SK-N-MC (cell line): ENCODE data around the gene ANTXRL.
"Not testable (repeated sequence)": the region's sequence is repeated elsewhere in the genome, so short reads cannot be mapped to it uniquely, and the experiment has no call there.

Source experiments
- DNase-seq: peaks from one replicate; pipeline ENCODE4 v3.0.0-alpha.2; 2011; ENCODE audit warnings: low read depth, low spot score
- H3K27ac ChIP-seq: fragments of 200-600 bp; sonication (generic); 2 replicates; pipeline ENCODE4 v1.5.1; 2016; ENCODE audit warnings: mixed run types
- H3K36me3 ChIP-seq: fragments of 200-600 bp; sonication (generic); 2 replicates; pipeline ENCODE4 v1.6.1; 2017; ENCODE audit warnings: antibody characterized with exemption, low read length, mixed read lengths; ENCODE audit not compliant: insufficient read depth
- H3K4me3 ChIP-seq: fragments of 200-600 bp; sonication (generic); 2 replicates; pipeline ENCODE4 v1.5.1; 2016
- H3K9ac ChIP-seq: fragments of 200-600 bp; sonication (generic); 2 replicates; pipeline ENCODE4 v1.8.0; 2017; ENCODE audit warnings: mixed run types, mixed read lengths; ENCODE audit not compliant: insufficient read length
- H3K9me3 ChIP-seq: fragments of 200-600 bp; sonication (generic); 2 replicates; pipeline ENCODE4 v1.6.1; 2017; ENCODE audit warnings: low read depth, mild to moderate bottlenecking, antibody characterized with exemption, low read length, moderate library complexity, mixed read lengths
- EZH2 ChIP-seq: fragments of 200-600 bp; sonication (generic); IDR thresholded peaks from one replicate; pipeline ENCODE4 v1.6.1; 2017; ENCODE audit warnings: antibody characterized with exemption
- FOXP2 ChIP-seq: optimal IDR thresholded peaks from 2 replicates; pipeline ENCODE3; 2011; ENCODE audit warnings: mild to moderate bottlenecking, moderate library complexity; ENCODE audit not compliant: insufficient read depth; ENCODE audit errors: extremely low read length, control extremely low read depth
- POLR2AphosphoS5 ChIP-seq: IDR thresholded peaks from 2 replicates; pipeline ENCODE4 v1.6.1; 2012; ENCODE audit warnings: mild to moderate bottlenecking, low read depth, low read length, borderline replicate concordance

Gene ANTXRL

DNA sequence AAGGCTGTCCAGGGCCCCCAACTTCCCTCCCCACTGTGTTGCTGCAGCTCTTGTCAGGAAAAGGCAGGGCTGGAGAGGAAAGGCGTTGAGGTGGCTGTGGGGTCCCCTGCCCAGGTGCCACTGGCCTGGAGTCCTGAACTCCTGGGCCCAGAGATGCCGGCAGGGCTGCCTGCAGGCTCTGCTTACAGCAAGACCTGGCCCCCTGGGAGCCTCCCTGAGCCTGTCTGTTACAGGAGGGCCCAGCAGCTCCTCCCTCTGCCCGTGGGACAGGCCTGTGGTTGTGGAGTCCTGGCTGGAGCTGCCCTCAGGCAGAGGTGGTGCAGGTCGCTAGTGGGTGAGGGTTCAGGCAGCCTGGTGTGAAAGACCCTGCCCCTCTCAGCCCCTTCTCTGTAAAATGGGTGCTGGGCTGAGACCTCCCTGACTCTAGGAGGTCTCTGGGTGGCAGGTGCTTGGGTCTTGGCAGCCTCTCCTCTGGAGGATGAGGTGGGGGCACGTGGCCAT, 9.9 kb downstream of the ANTXRL start:
- no peak for TF ChIP-seq EZH2
- no peak for TF ChIP-seq POLR2AphosphoS5
- TF ChIP-seq FOXP2: no peak
- H3K27ac ChIP-seq: no peak overlapping the region
- no peak overlapping the region for H3K4me3 ChIP-seq
- no peak for DNase-seq
- H3K9me3 ChIP-seq: no peaks in the 10 kb centered on the region
- no peaks in the 10 kb centered on the region for H3K36me3 ChIP-seq
- H3K9ac ChIP-seq: no peak overlapping the region

GRCh38 chr10:46297406-46298204, 10.8 kb downstream of the ANTXRL start:
- H3K36me3 ChIP-seq: no peaks in the 10 kb centered on the region
- H3K9ac ChIP-seq: no peak overlapping the region
- H3K9me3 ChIP-seq: no peaks in the 10 kb centered on the region
- no peak for DNase-seq
- TF ChIP-seq POLR2AphosphoS5 (no peak), EZH2 (no peak), FOXP2 (no peak)
- no peak overlapping the region for H3K4me3 ChIP-seq
- no peak overlapping the region for H3K27ac ChIP-seq

- Histone ChIP-seq H3K9ac (no peak overlapping the region), H3K36me3 (no peaks in the 10 kb centered on the region), H3K4me3 (no peak overlapping the region), H3K27ac (no peak overlapping the region), H3K9me3 (no peaks in the 10 kb centered on the region)
- DNase-seq: no peak
- TF ChIP-seq POLR2AphosphoS5: no peak
- no peak for TF ChIP-seq FOXP2
- no peak for TF ChIP-seq EZH2
Observed at GRCh38 chr10:46298477-46299285, 11.9 kb downstream of the ANTXRL start.

GRCh38 chr10:46299286-46299535, 12.4 kb downstream of the ANTXRL start:
- Histone ChIP-seq H3K4me3 (no peak overlapping the region), H3K9me3 (no peaks in the 10 kb centered on the region), H3K27ac (no peak overlapping the region), H3K36me3 (no peaks in the 10 kb centered on the region), H3K9ac (no peak overlapping the region)
- no peak for DNase-seq
- TF ChIP-seq POLR2AphosphoS5 (no peak), EZH2 (no peak), FOXP2 (no peak)

DNA sequence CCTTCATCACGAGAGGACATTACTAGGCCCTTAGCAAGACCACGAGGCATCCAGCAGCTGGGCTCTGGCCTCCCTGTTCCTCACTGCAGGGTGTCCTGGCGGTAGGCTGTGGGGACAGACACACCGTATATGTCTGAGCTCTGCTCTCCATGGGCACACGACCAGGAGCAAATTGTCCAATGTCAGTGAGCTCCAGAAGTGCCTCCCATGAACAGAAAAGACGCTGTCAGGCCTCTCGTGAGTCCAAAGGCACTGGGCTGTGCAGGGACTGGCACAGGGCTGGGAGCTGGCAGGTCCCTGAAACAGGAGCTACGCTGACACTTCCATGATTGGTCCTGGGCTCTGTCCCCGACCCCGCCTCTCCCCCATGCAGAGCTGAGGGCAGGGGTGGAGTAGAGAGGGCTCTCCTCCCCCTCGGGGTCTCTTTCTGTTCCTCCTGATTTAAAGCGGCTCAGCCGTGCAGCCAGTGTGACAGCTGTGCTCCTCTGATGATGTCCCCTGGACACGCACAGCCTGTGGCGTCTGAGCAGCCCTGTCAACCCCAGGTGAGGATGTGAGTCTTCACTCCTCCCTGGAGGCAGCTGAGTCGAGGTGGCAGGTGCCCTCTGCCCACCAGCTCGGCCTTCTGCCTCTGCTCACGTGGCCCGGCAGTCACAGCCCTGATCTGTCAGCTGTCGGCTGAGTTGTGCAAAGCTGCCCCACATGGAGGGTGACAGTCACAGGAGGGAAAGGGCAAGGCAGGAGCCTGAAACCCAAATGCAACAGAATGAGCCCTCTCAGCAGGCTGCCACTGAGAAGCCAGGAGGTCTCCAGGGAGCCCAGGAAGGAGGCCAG, 13.0 kb downstream of the ANTXRL start:
- DNase-seq: no peak
- Histone ChIP-seq H3K4me3 (no peak overlapping the region), H3K9me3 (no peaks in the 10 kb centered on the region), H3K27ac (no peak overlapping the region), H3K36me3 (no peaks in the 10 kb centered on the region), H3K9ac (no peak overlapping the region)
- TF ChIP-seq EZH2 (no peak), POLR2AphosphoS5 (no peak), FOXP2 (no peak)

- not testable (repeated sequence) for H3K27ac ChIP-seq
Observed at GRCh38 chr10:46300370-46300711, 13.5 kb downstream of the ANTXRL start.

DNA sequence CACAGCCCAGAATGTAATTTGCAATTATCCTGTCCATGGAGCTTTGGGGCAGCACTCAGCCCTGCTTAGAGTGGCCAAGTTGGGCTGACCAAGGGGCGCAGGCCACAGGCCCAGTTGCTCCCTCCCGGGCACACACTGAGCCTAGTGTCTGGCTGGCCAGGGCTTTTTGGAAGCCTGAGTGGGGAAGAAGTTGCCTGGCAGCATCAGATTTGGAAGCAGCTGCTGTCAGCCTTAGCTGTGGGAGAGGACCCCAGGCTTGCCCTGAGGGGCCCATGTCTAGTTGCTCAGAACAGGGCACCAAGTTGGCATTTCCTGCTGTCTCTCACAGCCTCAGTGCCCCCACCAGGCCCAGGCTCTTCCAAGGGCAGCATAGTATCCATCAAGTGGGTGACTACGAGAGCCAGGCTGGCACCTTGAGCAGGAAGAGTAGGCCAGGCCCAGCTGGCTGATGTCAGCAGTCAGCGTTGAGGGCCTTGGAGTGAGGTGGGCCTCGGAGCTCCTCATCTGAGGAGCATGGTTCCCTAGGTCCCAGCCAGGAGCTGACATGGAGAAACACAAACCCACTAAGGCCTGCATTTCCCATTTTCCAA, 14.4 kb downstream of the ANTXRL start:
- H3K9me3 ChIP-seq: no peaks in the 10 kb centered on the region
- no peaks in the 10 kb centered on the region for H3K36me3 ChIP-seq
- H3K9ac ChIP-seq: no peak overlapping the region
- H3K4me3 ChIP-seq: no peak overlapping the region
- DNase-seq: no peak
- TF ChIP-seq POLR2AphosphoS5: no peak
- TF ChIP-seq FOXP2: no peak
- TF ChIP-seq EZH2: no peak
- no peak overlapping the region for H3K27ac ChIP-seq

More at GRCh38 chr10:46300370-46300711, 13.5 kb downstream of the ANTXRL start:
- H3K36me3 ChIP-seq, H3K4me3 ChIP-seq, H3K9ac ChIP-seq, DNase-seq, H3K9me3 ChIP-seq: not testable (repeated sequence)

DNA sequence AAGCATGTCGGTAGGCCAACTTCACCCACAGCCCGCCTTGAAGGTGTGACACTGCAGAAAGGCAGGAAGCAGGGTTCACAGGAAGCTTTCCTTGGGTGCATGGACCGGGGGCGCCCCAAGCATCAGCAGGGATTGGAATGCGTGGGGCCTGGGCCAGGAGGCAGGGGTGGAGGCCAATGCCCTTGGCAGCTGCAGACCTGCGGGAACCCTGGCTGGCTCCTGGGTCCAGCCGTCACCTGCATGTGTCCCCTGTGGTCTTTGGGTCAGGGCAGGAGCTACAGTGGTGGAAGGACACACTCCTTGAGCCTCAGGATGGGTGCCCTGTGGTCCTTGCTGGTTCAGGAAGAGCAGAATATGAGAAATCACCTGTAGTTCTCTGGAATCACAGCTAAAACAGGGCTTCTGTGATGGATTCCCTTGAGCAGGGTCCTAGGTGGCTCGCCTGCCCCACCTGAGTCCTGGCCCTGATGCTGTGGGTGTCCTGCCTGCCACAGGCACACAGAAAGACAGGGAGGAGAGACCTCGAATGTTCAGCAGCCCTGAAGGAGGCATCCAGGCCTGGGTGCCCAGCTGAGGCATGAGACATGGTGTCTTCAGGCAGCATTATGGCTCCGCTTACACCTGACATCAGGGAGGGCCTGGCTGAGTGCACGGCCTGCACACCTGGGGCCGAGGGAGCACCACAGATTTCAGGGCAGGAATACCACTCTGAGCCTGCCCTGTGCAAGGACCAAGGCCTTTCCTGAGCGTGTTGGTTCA, 15.1 kb downstream of the ANTXRL start:
- no peak overlapping the region for H3K9ac ChIP-seq
- no peak overlapping the region for H3K27ac ChIP-seq
- H3K9me3 ChIP-seq: no peaks in the 10 kb centered on the region
- no peak for TF ChIP-seq POLR2AphosphoS5
- no peaks in the 10 kb centered on the region for H3K36me3 ChIP-seq
- no peak overlapping the region for H3K4me3 ChIP-seq
- DNase-seq: no peak

- H3K27ac ChIP-seq, H3K36me3 ChIP-seq, H3K9ac ChIP-seq, H3K9me3 ChIP-seq, H3K4me3 ChIP-seq, DNase-seq: not testable (repeated sequence)
Observed at GRCh38 chr10:46302765-46303352, 16.1 kb downstream of the ANTXRL start.
